OCI-LY1 (cell line): ENCODE measurements around the gene IRF7.
A peak's percentile ranks its signal among the peaks of the same experiment; 100 is the strongest.

Experiments
- H2AFZ ChIP-seq: fragments of 200-600 bp; sonication (generic), shearing (Covaris generic); 2 replicates; pipeline ENCODE4 v1.6.0; 2014; ENCODE audit warnings: antibody characterized with exemption, mild to moderate bottlenecking, low read length
- H3F3A ChIP-seq: fragments of 200-600 bp; sonication (generic), shearing (Covaris generic); 2 replicates; pipeline ENCODE4 v1.6.0; 2014; ENCODE audit warnings: mild to moderate bottlenecking, antibody characterized with exemption, low read length, moderate library complexity; ENCODE audit not compliant: insufficient read depth
- H3K27ac ChIP-seq: fragments of 200-600 bp; sonication (generic); 2 replicates; pipeline ENCODE4 v1.5.1; 2014; ENCODE audit warnings: low read length, mixed run types, mild to moderate bottlenecking, low read depth; ENCODE audit not compliant: poor library complexity, severe bottlenecking
- H3K27me3 ChIP-seq: fragments of 200-600 bp; sonication (generic); 2 replicates; pipeline ENCODE4 v1.6.0; 2014; ENCODE audit warnings: antibody characterized with exemption, mild to moderate bottlenecking, low read length, moderate library complexity; ENCODE audit not compliant: insufficient read depth
- H3K36me3 ChIP-seq: fragments of 200-600 bp; sonication (generic); 2 replicates; pipeline ENCODE4 v1.6.1; 2014; ENCODE audit warnings: mild to moderate bottlenecking, antibody characterized with exemption, low read length, moderate library complexity, mixed read lengths; ENCODE audit not compliant: insufficient read depth
- H3K4me1 ChIP-seq: fragments of 200-600 bp; sonication (generic); 2 replicates; pipeline ENCODE4 v1.5.1; 2014; ENCODE audit warnings: mild to moderate bottlenecking, low read length, moderate library complexity; ENCODE audit not compliant: insufficient read depth, severe bottlenecking
- H3K4me2 ChIP-seq: fragments of 200-600 bp; sonication (generic), shearing (Covaris generic); 2 replicates; pipeline ENCODE4 v1.6.1; 2014; ENCODE audit warnings: low read length
- H3K4me3 ChIP-seq: fragments of 200-600 bp; sonication (generic); 2 replicates; pipeline ENCODE4 v1.5.1; 2014; ENCODE audit warnings: low read length, low read depth, mild to moderate bottlenecking, mixed read lengths; ENCODE audit not compliant: poor library complexity, severe bottlenecking
- H3K79me2 ChIP-seq: fragments of 200-600 bp; shearing (Covaris generic); 2 replicates; pipeline ENCODE4 v1.6.1; 2016; ENCODE audit warnings: mixed run types, low read length, mixed read lengths; ENCODE audit not compliant: insufficient read depth
- H3K9ac ChIP-seq: fragments of 200-600 bp; sonication (generic), shearing (Covaris generic); 2 replicates; pipeline ENCODE4 v1.6.1; 2014; ENCODE audit warnings: mild to moderate bottlenecking, low read length, mixed read lengths
- H3K9me2 ChIP-seq: fragments of 200-600 bp; sonication (generic), shearing (Covaris generic); 2 replicates; pipeline ENCODE4 v1.6.1; 2014; ENCODE audit warnings: low read depth, mild to moderate bottlenecking, low read length, mixed read lengths
- H3K9me3 ChIP-seq: fragments of 200-600 bp; shearing (Covaris generic); 2 replicates; pipeline ENCODE4 v1.6.1; 2014; ENCODE audit warnings: low read length, mixed read lengths
- H4K20me1 ChIP-seq: fragments of 200-600 bp; sonication (generic), shearing (Covaris generic); 2 replicates; pipeline ENCODE4 v1.6.0; 2016; ENCODE audit warnings: mild to moderate bottlenecking, low read length; ENCODE audit not compliant: insufficient read depth
- EZH2 ChIP-seq: fragments of 200-600 bp; sonication (generic), shearing (Covaris generic); IDR thresholded peaks from 2 replicates; pipeline ENCODE4 v1.8.0; 2017; ENCODE audit warnings: borderline replicate concordance, mixed run types, mild to moderate bottlenecking, antibody characterized with exemption, low read length, moderate library complexity, mixed read lengths
- TF ChIP-seq, protein P1 (sequence below): fragments of 200-600 bp; sonication (generic), shearing (Covaris generic); IDR thresholded peaks from 2 replicates; pipeline ENCODE4 v1.5.1; 2017; ENCODE audit warnings: mild to moderate bottlenecking, antibody characterized with exemption, low read length, moderate library complexity, mixed read lengths

Gene IRF7

DNA sequence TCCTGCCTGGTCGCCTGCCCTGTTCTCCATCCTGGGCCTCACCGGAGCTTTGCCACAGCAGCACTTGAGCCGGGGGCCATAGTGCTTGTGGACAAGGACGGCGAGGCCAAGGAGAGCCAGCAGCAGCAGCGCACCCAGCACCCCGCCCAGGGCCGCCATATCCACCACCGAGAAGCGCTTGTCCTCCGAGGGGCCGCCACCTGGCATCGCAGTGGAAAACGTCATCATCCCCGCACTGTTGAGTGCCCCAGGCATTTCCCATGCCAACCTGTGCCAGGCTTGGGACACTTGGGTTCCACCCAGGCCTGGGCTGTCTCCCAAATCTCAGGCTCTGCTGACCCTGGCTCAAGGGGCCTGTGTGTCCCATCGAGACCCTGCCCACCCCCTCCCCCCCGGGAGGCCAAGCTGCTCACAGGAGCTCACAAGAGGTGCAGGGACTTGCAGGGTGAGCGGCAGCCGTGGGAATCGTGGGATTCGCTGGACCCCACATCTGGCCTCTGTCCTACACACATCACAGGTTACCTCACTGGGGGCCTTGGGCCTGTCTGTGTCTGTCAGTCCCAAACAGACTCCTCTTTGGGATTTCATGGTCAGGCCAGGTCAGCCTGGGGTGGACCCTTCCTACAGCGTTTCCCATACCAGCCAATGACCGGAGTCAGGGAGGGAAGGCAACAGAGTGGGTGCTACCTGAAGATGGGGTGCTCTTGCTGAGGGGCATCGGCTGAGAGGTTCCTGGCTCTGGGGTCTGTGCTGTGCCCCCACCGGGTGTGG lies 2.3 kb upstream of the IRF7 start:
- H2AFZ ChIP-seq, result no peak overlapping the region
- no peaks in the 10 kb centered on the region for H3K9me3 ChIP-seq
- H3K36me3 ChIP-seq, result peaks cover 10% of the 10 kb centered on the region
- H3K79me2 ChIP-seq, result no peaks in the 10 kb centered on the region
- TF ChIP-seq, protein P1, sequence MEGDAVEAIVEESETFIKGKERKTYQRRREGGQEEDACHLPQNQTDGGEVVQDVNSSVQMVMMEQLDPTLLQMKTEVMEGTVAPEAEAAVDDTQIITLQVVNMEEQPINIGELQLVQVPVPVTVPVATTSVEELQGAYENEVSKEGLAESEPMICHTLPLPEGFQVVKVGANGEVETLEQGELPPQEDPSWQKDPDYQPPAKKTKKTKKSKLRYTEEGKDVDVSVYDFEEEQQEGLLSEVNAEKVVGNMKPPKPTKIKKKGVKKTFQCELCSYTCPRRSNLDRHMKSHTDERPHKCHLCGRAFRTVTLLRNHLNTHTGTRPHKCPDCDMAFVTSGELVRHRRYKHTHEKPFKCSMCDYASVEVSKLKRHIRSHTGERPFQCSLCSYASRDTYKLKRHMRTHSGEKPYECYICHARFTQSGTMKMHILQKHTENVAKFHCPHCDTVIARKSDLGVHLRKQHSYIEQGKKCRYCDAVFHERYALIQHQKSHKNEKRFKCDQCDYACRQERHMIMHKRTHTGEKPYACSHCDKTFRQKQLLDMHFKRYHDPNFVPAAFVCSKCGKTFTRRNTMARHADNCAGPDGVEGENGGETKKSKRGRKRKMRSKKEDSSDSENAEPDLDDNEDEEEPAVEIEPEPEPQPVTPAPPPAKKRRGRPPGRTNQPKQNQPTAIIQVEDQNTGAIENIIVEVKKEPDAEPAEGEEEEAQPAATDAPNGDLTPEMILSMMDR, result no peak
- TF ChIP-seq EZH2, result no peak
- H3K4me3 ChIP-seq, result no peak overlapping the region
- no peak overlapping the region for H3K27ac ChIP-seq
- H3K27me3 ChIP-seq, result no peaks in the 10 kb centered on the region
- H3K9me2 ChIP-seq, result no peaks in the 10 kb centered on the region
- no peaks in the 10 kb centered on the region for H3F3A ChIP-seq
- H4K20me1 ChIP-seq, result no peaks in the 10 kb centered on the region
- H3K4me2 ChIP-seq, result no peak overlapping the region
- H3K4me1 ChIP-seq, result peaks cover 27% of the 10 kb centered on the region
- no peak overlapping the region for H3K9ac ChIP-seq

DNA sequence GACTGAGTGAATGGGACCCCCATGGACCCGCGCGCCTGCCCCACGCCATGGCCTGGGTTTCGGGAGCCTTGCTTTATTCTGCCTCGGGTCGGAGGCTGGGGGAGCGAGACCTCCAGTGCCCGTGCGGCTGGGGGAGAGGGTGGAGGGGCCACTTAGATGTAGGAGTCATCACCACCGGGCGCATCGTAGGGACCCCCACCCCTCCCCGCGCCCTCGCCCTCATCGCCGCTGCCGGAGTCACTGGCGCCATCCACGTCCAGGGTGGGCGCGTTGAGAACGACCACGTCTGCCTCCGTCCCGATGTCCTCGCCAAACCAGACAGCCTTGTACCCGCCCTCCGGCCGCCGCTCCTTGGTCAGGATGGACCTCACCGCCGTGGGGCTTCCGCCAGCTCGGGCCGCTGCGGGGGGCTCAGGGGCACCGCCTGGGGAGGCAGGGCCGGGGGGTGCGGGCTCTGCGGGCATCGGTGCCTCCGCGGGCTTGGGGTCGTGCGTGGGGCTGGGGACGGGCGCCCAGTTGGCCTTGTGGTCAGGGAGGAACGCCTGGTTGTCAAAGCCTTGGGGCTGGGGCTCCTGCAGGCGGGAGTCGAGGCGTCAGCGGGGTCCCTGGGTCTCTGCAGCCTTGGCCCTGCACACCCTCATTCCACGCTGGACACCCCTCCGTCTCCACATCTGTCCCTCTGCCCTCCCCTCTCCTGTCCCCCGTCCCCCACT lies 1.6 kb upstream of the IRF7 start:
- Histone ChIP-seq H3K9me3 (no peaks in the 10 kb centered on the region), H3K27me3 (no peaks in the 10 kb centered on the region), H3K4me2 (no peak overlapping the region), H3K9me2 (no peaks in the 10 kb centered on the region), H3K4me1 (peaks cover 31% of the 10 kb centered on the region), H4K20me1 (no peaks in the 10 kb centered on the region), H3K36me3 (peaks cover 12% of the 10 kb centered on the region), H3K27ac (no peak overlapping the region), H3K79me2 (no peaks in the 10 kb centered on the region), H2AFZ (no peak overlapping the region), H3K9ac (no peak overlapping the region), H3F3A (no peaks in the 10 kb centered on the region), H3K4me3 (no peak overlapping the region)
- TF ChIP-seq, protein P1, result no peak
- no peak for TF ChIP-seq EZH2

DNA sequence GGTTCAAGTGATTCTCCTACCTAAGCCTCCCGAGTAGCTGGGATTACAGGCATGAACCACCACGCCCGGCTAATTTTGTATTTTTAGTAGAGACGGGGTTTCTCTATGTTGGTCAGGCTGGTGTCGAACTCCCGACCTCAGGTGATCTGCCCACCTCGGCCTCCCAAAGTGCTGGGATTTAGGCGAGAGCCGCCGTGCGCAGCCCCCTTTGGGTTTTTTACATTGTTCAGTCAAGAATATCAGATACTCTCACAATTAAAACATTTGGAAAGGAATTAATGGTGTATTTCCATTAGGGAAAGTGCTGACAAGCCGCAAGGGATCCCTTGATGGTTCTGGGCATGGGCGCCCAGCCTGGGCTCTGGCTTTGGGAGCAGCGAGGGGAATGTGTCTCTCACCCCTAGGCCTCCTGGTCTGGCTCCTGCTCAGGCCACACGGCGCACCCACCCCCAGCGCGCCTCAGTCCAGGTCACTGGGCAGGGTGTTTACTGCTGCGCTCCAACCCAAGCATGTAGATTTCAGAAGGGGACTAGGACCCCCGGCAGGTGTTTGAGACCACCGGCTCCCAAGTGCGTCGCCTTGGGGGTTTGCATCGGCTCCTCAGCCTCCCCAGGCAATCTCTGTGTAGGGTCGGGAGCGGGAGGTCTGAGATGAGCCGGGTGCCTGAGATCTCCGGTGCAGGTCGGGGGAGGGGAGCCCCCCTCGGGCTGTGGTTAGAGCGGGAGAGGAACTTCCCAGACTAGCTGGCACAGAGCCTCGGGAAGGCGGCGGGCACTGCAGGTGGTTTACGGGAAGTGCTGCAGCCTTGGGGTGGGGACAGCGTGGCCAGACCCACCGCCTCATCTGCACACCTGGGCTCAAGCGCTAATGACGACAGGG lies 809 bp upstream of the IRF7 start:
- peak overlapping the region; percentile 83 for H3K4me2 ChIP-seq
- no peaks in the 10 kb centered on the region for H3F3A ChIP-seq
- no peaks in the 10 kb centered on the region for H3K9me2 ChIP-seq
- H3K27me3 ChIP-seq, result no peaks in the 10 kb centered on the region
- peaks cover 17% of the 10 kb centered on the region; the same call in 1 of the 2 replicates for H3K36me3 ChIP-seq
- TF ChIP-seq EZH2, result no peak
- H3K9ac ChIP-seq, result peak overlapping the region; percentile 61; the same call in 1 of the 2 replicates
- H3K79me2 ChIP-seq, result no peaks in the 10 kb centered on the region
- no peaks in the 10 kb centered on the region for H4K20me1 ChIP-seq
- peaks cover 31% of the 10 kb centered on the region for H3K4me1 ChIP-seq
- H3K4me3 ChIP-seq, result peak overlapping the region; percentile 65
- H3K9me3 ChIP-seq, result no peaks in the 10 kb centered on the region
- H2AFZ ChIP-seq, result no peak overlapping the region
- H3K27ac ChIP-seq, result peak overlapping the region; percentile 52
